DOHH2 (cell line): ENCODE results near the gene SALL2.
A peak's percentile ranks its signal among the peaks of the same experiment; 100 is the strongest.

Source experiments
- H3F3A ChIP-seq: fragments of 200-600 bp; sonication (generic), shearing (Covaris generic); 2 replicates; pipeline ENCODE4 v1.6.0; 2016; ENCODE audit warnings: antibody characterized with exemption, mild to moderate bottlenecking; ENCODE audit not compliant: control insufficient read depth, insufficient read depth
- H3K27ac ChIP-seq: fragments of 200-600 bp; sonication (generic); 2 replicates; pipeline ENCODE4 v1.5.1; 2014; ENCODE audit warnings: low read depth, mild to moderate bottlenecking, low read length, moderate library complexity
- H3K27me3 ChIP-seq: fragments of 200-600 bp; sonication (generic); 2 replicates; pipeline ENCODE4 v1.6.1; 2014; ENCODE audit warnings: mild to moderate bottlenecking, low read length, mixed read lengths; ENCODE audit not compliant: control insufficient read depth
- H3K36me3 ChIP-seq: fragments of 200-600 bp; sonication (generic); 2 replicates; pipeline ENCODE4 v1.6.1; 2014; ENCODE audit warnings: mild to moderate bottlenecking, low read length, moderate library complexity, mixed read lengths; ENCODE audit not compliant: control insufficient read depth
- H3K4me1 ChIP-seq: fragments of 200-600 bp; sonication (generic); 2 replicates; pipeline ENCODE4 v1.6.1; 2014; ENCODE audit warnings: mild to moderate bottlenecking, low read length, mixed read lengths; ENCODE audit not compliant: control insufficient read depth
- H3K4me2 ChIP-seq: fragments of 200-600 bp; sonication (generic); 2 replicates; pipeline ENCODE4 v1.6.0; 2014; ENCODE audit warnings: mild to moderate bottlenecking, low read length, moderate library complexity
- H3K4me3 ChIP-seq: fragments of 200-600 bp; sonication (generic); 2 replicates; pipeline ENCODE4 v1.5.1; 2014; ENCODE audit warnings: mild to moderate bottlenecking, low read length, mixed read lengths
- H3K79me2 ChIP-seq: fragments of 200-600 bp; sonication (generic); 2 replicates; pipeline ENCODE4 v1.6.1; 2014; ENCODE audit warnings: mild to moderate bottlenecking, low read length, mixed read lengths; ENCODE audit not compliant: control insufficient read depth
- H3K9me2 ChIP-seq: fragments of 200-600 bp; sonication (generic); replicated peaks from 2 replicates; pipeline ENCODE4 v1.6.1; 2014; ENCODE audit warnings: mild to moderate bottlenecking, low read length, mixed read lengths; ENCODE audit not compliant: control insufficient read depth
- H3K9me3 ChIP-seq: fragments of 200-600 bp; sonication (generic); 2 replicates; pipeline ENCODE4 v1.6.1; 2014; ENCODE audit warnings: antibody characterized with exemption, low read length, mixed read lengths; ENCODE audit not compliant: control insufficient read depth, insufficient read depth
- H4K20me1 ChIP-seq: fragments of 200-600 bp; sonication (generic); 2 replicates; pipeline ENCODE4 v1.6.0; 2014; ENCODE audit warnings: low read depth, mild to moderate bottlenecking, antibody characterized with exemption, low read length, moderate library complexity; ENCODE audit not compliant: control insufficient read depth, insufficient read depth
- EZH2phosphoT487 ChIP-seq: fragments of 200-600 bp; sonication (generic); IDR thresholded peaks from 2 replicates; pipeline ENCODE4 v1.6.1; 2017; ENCODE audit warnings: borderline replicate concordance, mild to moderate bottlenecking, antibody characterized with exemption, low read length, moderate library complexity, mixed read lengths
- TF ChIP-seq, protein P1 (sequence below): fragments of 200-600 bp; sonication (generic); IDR thresholded peaks from one replicate; pipeline ENCODE4 v1.5.1; 2014; ENCODE audit warnings: antibody characterized with exemption, mild to moderate bottlenecking, low read depth, low read length; ENCODE audit not compliant: poor library complexity, severe bottlenecking

Gene SALL2

GRCh38 chr14:21486640-21487087 lies 39.5 kb downstream of the SALL2 start:
- Histone ChIP-seq H3K9me3 (no peaks in the 10 kb centered on the region), H3K9me2 (no peaks in the 10 kb centered on the region), H3F3A (no peaks in the 10 kb centered on the region), H3K4me3 (no peak overlapping the region), H3K79me2 (peaks cover 7% of the 10 kb centered on the region), H4K20me1 (no peaks in the 10 kb centered on the region), H3K4me2 (no peak overlapping the region), H3K27ac (no peak overlapping the region), H3K4me1 (no peaks in the 10 kb centered on the region), H3K36me3 (peaks cover 36% of the 10 kb centered on the region), H3K27me3 (no peaks in the 10 kb centered on the region)
- TF ChIP-seq, protein P1, sequence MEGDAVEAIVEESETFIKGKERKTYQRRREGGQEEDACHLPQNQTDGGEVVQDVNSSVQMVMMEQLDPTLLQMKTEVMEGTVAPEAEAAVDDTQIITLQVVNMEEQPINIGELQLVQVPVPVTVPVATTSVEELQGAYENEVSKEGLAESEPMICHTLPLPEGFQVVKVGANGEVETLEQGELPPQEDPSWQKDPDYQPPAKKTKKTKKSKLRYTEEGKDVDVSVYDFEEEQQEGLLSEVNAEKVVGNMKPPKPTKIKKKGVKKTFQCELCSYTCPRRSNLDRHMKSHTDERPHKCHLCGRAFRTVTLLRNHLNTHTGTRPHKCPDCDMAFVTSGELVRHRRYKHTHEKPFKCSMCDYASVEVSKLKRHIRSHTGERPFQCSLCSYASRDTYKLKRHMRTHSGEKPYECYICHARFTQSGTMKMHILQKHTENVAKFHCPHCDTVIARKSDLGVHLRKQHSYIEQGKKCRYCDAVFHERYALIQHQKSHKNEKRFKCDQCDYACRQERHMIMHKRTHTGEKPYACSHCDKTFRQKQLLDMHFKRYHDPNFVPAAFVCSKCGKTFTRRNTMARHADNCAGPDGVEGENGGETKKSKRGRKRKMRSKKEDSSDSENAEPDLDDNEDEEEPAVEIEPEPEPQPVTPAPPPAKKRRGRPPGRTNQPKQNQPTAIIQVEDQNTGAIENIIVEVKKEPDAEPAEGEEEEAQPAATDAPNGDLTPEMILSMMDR = no peak
- no peak for TF ChIP-seq EZH2phosphoT487

- H3K27me3 ChIP-seq = no peaks in the 10 kb centered on the region
- H3F3A ChIP-seq = peaks cover 3% of the 10 kb centered on the region; the same call in 1 of the 2 replicates
- H4K20me1 ChIP-seq = no peaks in the 10 kb centered on the region
- TF ChIP-seq, protein P1 = peak; percentile 90
- TF ChIP-seq EZH2phosphoT487 = no peak
- H3K4me3 ChIP-seq = peak within 1 kb of the TSS; percentile 97
- H3K79me2 ChIP-seq = peaks cover 47% of the 10 kb centered on the region
- peaks cover 15% of the 10 kb centered on the region for H3K4me1 ChIP-seq
- H3K27ac ChIP-seq = peak within 1 kb of the TSS; percentile 63
- H3K4me2 ChIP-seq = peak within 1 kb of the TSS; percentile 80
- H3K9me3 ChIP-seq = no peaks in the 10 kb centered on the region
- H3K9me2 ChIP-seq = no peaks in the 10 kb centered on the region
- peaks cover 22% of the 10 kb centered on the region for H3K36me3 ChIP-seq
Measured at GRCh38 chr14:21476925-21477681, 49.0 kb downstream of the SALL2 start, which contains the start of the genes RAB2B and TOX4. Gene RAB2B, minus strand, starts transcription at chr14:21476959. Its CDS starts 87 bp downstream, at chr14:21476872. Gene TOX4, plus strand, starts transcription at chr14:21477195. Its CDS starts 84 bp downstream, at chr14:21477279.

GRCh38 chr14:21476523-21476924 lies 49.6 kb downstream of the SALL2 start:
- Histone ChIP-seq H3K27ac (peak overlapping the region; percentile 63), H3K79me2 (peaks cover 47% of the 10 kb centered on the region)

More at GRCh38 chr14:21476523-21476924, 49.6 kb downstream of the SALL2 start:
- TF ChIP-seq, protein P1 = no peak
- TF ChIP-seq EZH2phosphoT487 = no peak
- Histone ChIP-seq H3K9me2 (no peaks in the 10 kb centered on the region), H3K9me3 (no peaks in the 10 kb centered on the region), H4K20me1 (no peaks in the 10 kb centered on the region), H3K4me3 (peak overlapping the region; percentile 97), H3K4me1 (peaks cover 15% of the 10 kb centered on the region), H3K27me3 (no peaks in the 10 kb centered on the region), H3K4me2 (peak overlapping the region; percentile 79), H3F3A (peaks cover 3% of the 10 kb centered on the region; the same call in 1 of the 2 replicates), H3K36me3 (peaks cover 22% of the 10 kb centered on the region)
